ENCODE measurements around the gene ATP1A4.

Gene ATP1A4

DNA sequence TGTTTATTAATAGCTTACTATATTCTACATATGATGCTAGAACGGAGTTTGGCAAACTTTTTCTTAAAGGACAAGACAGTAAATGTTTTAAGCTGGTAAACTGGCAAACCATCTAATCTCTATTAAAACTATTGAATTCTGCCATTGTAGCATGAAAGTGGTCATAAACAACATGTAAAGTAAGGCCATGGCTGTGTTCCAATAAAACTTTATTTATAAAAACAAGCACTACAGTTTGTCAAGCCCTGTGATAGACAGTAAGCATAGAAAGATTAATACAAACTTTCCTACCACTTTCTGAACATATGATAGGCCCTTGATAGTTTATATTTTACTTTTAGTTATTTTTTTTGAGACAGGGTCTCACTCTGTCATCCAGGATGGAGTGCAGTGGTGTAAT lies 76.2 kb downstream of the ATP1A4 start:
- no peak for DNase-seq (ENCODE audit: low read depth)

DNA sequence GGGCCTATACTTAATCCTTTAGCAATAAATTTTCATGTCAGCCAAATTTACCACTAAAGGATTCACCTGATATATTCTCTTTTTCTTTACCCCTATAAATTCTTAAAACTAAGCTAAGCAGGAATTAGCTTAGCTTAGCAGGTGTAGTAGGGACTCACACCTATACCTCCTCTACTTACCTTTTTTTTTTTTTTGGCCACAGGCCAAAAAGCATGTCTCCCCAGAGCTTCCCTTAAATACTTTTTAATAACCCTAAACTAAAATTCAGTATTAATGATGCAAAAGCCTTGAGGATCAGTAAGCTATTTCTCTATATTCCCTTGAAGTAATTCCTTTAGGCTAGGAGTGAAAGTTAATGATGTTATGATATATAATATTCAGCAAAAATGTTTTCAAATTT lies 77.0 kb downstream of the ATP1A4 start:
- no peak for DNase-seq (ENCODE audit: low read depth)

DNA sequence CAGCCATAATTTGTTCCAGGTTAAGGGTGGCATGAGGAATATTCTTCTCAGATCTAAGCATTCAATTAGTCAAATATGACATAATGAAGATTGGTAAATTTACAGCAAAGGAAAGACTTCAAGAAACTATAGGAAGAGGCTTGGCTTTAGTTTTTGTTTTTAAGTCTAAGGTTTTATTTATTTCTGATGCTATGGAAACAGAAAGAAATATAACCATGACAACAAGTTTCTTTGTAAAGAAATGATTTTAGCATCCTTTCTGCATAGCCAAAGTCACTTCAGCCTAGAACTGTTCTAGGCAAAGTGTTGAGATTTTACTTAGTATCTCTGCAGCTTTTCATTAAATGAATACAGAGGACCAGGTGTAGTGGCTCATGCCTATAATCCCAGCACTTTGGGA lies 81.5 kb downstream of the ATP1A4 start:
- no peak for DNase-seq (ENCODE audit: low read depth)
